Suprapubic skin (tissue), 4 donors: ENCODE data around the gene DAB1. TPM values are rescaled to one million over a fixed set of nuclear protein-coding genes. Genes with fewer than 3 reads are reported as not detected.

ENCODE experiments used
- DNase-seq, 2 donors: peaks; one replicate each; pipeline ENCODE4 v3.0.0-alpha.2; 2019; ENCODE audit warnings: low spot score in 2 of 2
- H3K27ac ChIP-seq: fragments of 200-600 bp; sonication (generic); one replicate; pipeline ENCODE4 v1.5.1; 2019
- H3K27me3 ChIP-seq: fragments of 200-600 bp; sonication (generic); one replicate; pipeline ENCODE4 v1.5.1; 2019
- H3K36me3 ChIP-seq: fragments of 200-600 bp; sonication (generic); one replicate; pipeline ENCODE4 v1.5.1; 2019
- H3K4me1 ChIP-seq: fragments of 200-600 bp; sonication (generic); one replicate; pipeline ENCODE4 v1.5.1; 2019
- H3K4me3 ChIP-seq: fragments of 200-600 bp; sonication (generic); one replicate; pipeline ENCODE4 v1.5.1; 2019; ENCODE audit warnings: mild to moderate bottlenecking
- H3K9me3 ChIP-seq: fragments of 200-600 bp; sonication (generic); one replicate; pipeline ENCODE4 v1.5.1; 2019
- CTCF ChIP-seq, 2 donors: fragments of 200-600 bp in 1 of 2; fragments of 450-650 bp in 1 of 2; sonication (generic) in 1 of 2; IDR thresholded peaks; one replicate each; pipeline ENCODE4 v1.5.1; 2016 to 2019; ENCODE audit warnings: antibody characterized with exemption in 2 of 2, mild to moderate bottlenecking in 1 of 2, moderate library complexity in 1 of 2
- EP300 ChIP-seq: sonication (generic); formaldehyde crosslinking; IDR thresholded peaks from one replicate; pipeline ENCODE4 v1.6.1; 2017; ENCODE audit warnings: antibody characterized with exemption
- POLR2A ChIP-seq, 2 donors: fragments of 450-650 bp; IDR thresholded peaks; one replicate each; pipeline ENCODE4 v1.6.1; 2017; ENCODE audit warnings: antibody characterized with exemption in 2 of 2, mild to moderate bottlenecking in 2 of 2, moderate library complexity in 2 of 2
- POLR2AphosphoS5 ChIP-seq, 3 donors: sonication (generic); formaldehyde crosslinking; IDR thresholded peaks; one replicate each; pipeline ENCODE4 v1.6.1; 2017; ENCODE audit warnings: antibody characterized with exemption in 3 of 3
- WGBS: methylation state at CpG from one replicate; pipeline ENCODE4 v1.1.5; 2018; 5-methylcytosine and 5-hydroxymethylcytosine counted together
- total RNA-seq, 4 donors: library from RNA; depleted of rRNA; stranded (reverse); fragments of >200 nt; gene quantifications; one replicate each; pipeline ENCODE4 v1.1.0, GENCODE V29; 2016

Gene DAB1
- total RNA-seq, 4 donors from 2014 or later: 0.17 to 1.0 (median 0.30) TPM

GRCh38 chr1:56963667-56964066 lies 460.2 kb downstream of the DAB1 start:
- TF ChIP-seq CTCF (IDR thresholded peaks at IDR 0.05) (no peak), POLR2AphosphoS5 (IDR thresholded peaks at IDR 0.05) (no peak), EP300 (no peak), POLR2A (IDR thresholded peaks at IDR 0.05) (no peak)
- no peak for DNase-seq
- no peak overlapping the region for H3K4me3 ChIP-seq
- peaks cover 3% of the 10 kb centered on the region for H3K27me3 ChIP-seq
- H3K9me3 ChIP-seq: no peaks in the 10 kb centered on the region
- WGBS: 69% methylated on average over 4 of the region's 4 CpGs
- no peaks in the 10 kb centered on the region for H3K36me3 ChIP-seq
- no peak overlapping the region for H3K27ac ChIP-seq
- no peaks in the 10 kb centered on the region for H3K4me1 ChIP-seq

DNA sequence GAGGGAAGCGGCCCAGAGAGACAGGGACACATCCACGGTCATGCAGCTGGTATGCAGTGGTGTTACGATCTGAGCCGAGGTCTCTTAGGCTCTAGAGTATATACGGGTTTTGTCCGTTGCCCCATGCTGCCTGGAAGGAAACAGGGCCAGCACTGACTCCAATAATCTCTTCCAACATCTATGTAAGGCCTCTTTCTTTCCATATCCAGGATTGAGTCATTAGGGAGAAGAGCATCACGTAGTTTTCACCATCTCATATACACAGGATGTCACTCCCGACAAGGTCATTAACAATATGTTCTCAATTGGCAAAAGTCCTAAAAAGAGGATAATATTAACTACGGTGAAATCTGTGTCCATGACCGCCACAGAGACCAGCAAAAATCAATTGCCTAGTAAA lies 462.4 kb downstream of the DAB1 start:
- H3K4me3 ChIP-seq: no peak overlapping the region
- TF ChIP-seq EP300 (no peak), POLR2A (IDR thresholded peaks at IDR 0.05) (no peak), CTCF (IDR thresholded peaks at IDR 0.05) (no peak), POLR2AphosphoS5 (IDR thresholded peaks at IDR 0.05) (no peak)
- peaks cover 3% of the 10 kb centered on the region for H3K27me3 ChIP-seq
- H3K9me3 ChIP-seq: no peaks in the 10 kb centered on the region
- H3K27ac ChIP-seq: no peak overlapping the region
- H3K4me1 ChIP-seq: no peaks in the 10 kb centered on the region
- H3K36me3 ChIP-seq: no peaks in the 10 kb centered on the region
- 88% methylated on average over 10 of the region's 10 CpGs for WGBS
- no peak for DNase-seq

DNA sequence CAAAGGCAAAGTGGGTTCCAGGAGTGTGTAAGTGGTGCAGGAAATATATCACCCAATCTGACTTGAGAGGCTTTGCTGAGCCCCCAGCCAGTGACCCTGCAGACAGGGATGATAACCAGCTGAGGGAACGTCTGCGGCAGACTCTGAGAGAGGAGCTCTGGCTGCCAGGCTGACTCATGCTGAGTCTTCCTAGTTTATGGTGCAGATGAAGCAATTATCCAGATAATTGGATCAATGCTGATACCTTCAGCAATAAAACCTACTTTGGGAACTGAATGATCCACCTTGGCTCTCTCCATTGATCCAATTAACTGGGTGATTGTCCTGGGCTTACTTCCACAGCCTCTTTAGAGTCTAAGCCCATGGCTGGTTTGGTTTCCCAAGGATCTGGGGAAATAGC lies 465.3 kb downstream of the DAB1 start:
- Histone ChIP-seq H3K27me3 (no peaks in the 10 kb centered on the region), H3K9me3 (no peaks in the 10 kb centered on the region), H3K4me1 (no peaks in the 10 kb centered on the region), H3K36me3 (no peaks in the 10 kb centered on the region), H3K27ac (no peak overlapping the region), H3K4me3 (no peak overlapping the region)
- no peak for DNase-seq
- WGBS: 21% methylated on average over 2 of the region's 2 CpGs
- TF ChIP-seq POLR2A (IDR thresholded peaks at IDR 0.05) (no peak), POLR2AphosphoS5 (IDR thresholded peaks at IDR 0.05) (no peak), EP300 (no peak), CTCF (IDR thresholded peaks at IDR 0.05) (no peak)

DNA sequence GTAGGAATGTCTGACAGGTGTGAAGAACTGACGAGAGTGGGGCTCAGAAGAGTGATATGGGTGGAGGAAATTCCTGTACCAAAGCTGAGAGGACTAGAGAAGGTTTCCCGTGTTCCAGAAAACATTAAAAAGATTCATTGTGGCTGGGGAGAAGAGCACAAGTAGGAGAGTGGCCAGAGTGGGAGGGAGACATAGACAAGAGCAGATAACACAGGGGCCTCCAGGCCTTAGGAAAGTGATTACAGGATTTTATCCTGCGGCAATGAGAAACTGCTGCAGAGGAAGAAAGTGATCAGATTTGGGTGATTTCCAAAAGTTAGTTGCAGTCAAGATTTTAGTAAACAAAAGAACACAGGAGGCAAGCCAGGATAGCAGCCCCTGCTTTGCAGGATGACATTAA lies 465.9 kb downstream of the DAB1 start:
- no peak for TF ChIP-seq POLR2AphosphoS5 (IDR thresholded peaks at IDR 0.05)
- no peak for TF ChIP-seq POLR2A (IDR thresholded peaks at IDR 0.05)
- no peak for TF ChIP-seq EP300
- TF ChIP-seq CTCF (IDR thresholded peaks at IDR 0.05): no peak
- no peak for DNase-seq
- WGBS: 39% methylated on average over 3 of the region's 3 CpGs
- Histone ChIP-seq H3K36me3 (no peaks in the 10 kb centered on the region), H3K27me3 (no peaks in the 10 kb centered on the region), H3K9me3 (no peaks in the 10 kb centered on the region), H3K4me3 (no peak overlapping the region), H3K4me1 (no peaks in the 10 kb centered on the region), H3K27ac (no peak overlapping the region)

DNA sequence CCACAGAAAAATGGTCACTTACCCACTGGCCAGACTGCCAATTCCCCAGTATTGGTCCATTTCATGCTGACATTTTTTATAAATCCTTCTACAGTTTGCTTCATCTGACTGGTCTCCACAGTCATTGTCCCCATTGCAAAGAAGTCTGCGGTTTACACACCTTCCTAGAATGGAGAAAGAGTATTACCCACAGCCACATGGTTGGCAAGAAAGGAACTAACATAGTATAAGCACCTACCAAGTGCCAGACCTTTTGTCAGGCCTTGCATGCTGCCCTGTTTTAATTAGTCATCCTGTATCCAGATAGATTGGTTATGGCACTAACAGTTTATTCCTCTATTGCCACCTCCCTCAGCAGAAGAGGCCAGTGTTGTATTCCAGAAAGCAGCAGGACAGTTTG lies 469.2 kb downstream of the DAB1 start:
- DNase-seq: no peak
- Histone ChIP-seq H3K27ac (no peak overlapping the region), H3K36me3 (no peaks in the 10 kb centered on the region), H3K9me3 (no peaks in the 10 kb centered on the region), H3K4me1 (no peaks in the 10 kb centered on the region), H3K27me3 (no peaks in the 10 kb centered on the region), H3K4me3 (no peak overlapping the region)
- no peak for TF ChIP-seq POLR2AphosphoS5 (IDR thresholded peaks at IDR 0.05)
- TF ChIP-seq POLR2A (IDR thresholded peaks at IDR 0.05): no peak
- TF ChIP-seq EP300: no peak
- no peak for TF ChIP-seq CTCF (IDR thresholded peaks at IDR 0.05)
- 92% methylated on average over 1 of the region's 1 CpG for WGBS
